COR-L47 (cell line): ENCODE results near the gene PCSK6.
A peak's percentile ranks its signal among the peaks of the same experiment; 100 is the strongest.
"Not testable (repeated sequence)": the region's sequence is repeated elsewhere in the genome, so short reads cannot be mapped to it uniquely, and the experiment has no call there.

ENCODE experiments used
- DNase-seq: peaks from one replicate; lab custom pipeline; 2025; lab: John Stamatoyannopoulos, UW

The PCSK6 gene

GRCh38 chr15:101461097-101461496 lies 28.4 kb downstream of the PCSK6 start:
- DNase-seq, result no peak

- DNase-seq, result no peak
These were observed 29.8 kb downstream of the PCSK6 start for GRCh38 chr15:101459579-101460300.

GRCh38 chr15:101458908-101459578 lies 30.5 kb downstream of the PCSK6 start:
- no peak for DNase-seq

- DNase-seq, result no peak
These were observed 31.2 kb downstream of the PCSK6 start for GRCh38 chr15:101458158-101458900.

- no peak for DNase-seq
These were observed 31.8 kb downstream of the PCSK6 start for GRCh38 chr15:101457696-101458095.

- no peak for DNase-seq
These were observed 33.3 kb downstream of the PCSK6 start for GRCh38 chr15:101456057-101456739.

GRCh38 chr15:101455291-101456025 lies 34.0 kb downstream of the PCSK6 start:
- DNase-seq, result peak; percentile 13

- not testable (repeated sequence) for DNase-seq
These were observed 34.7 kb downstream of the PCSK6 start for GRCh38 chr15:101454781-101455180.

GRCh38 chr15:101454365-101454764 lies 35.1 kb downstream of the PCSK6 start:
- no peak for DNase-seq

- DNase-seq, result no peak
These were observed 36.1 kb downstream of the PCSK6 start for GRCh38 chr15:101453123-101454120.

GRCh38 chr15:101452572-101452971 lies 36.9 kb downstream of the PCSK6 start:
- DNase-seq, result no peak

- no peak for DNase-seq
These were observed 37.7 kb downstream of the PCSK6 start for GRCh38 chr15:101451846-101452245.

- no peak for DNase-seq
These were observed 38.2 kb downstream of the PCSK6 start for GRCh38 chr15:101451266-101451799.

GRCh38 chr15:101450403-101451265 lies 38.9 kb downstream of the PCSK6 start:
- no peak for DNase-seq

- no peak for DNase-seq
These were observed 39.8 kb downstream of the PCSK6 start for GRCh38 chr15:101449471-101450402.

GRCh38 chr15:101448336-101448735 lies 41.2 kb downstream of the PCSK6 start:
- DNase-seq, result no peak

- no peak for DNase-seq
These were observed 41.9 kb downstream of the PCSK6 start for GRCh38 chr15:101447561-101448071.

GRCh38 chr15:101447168-101447533 lies 42.4 kb downstream of the PCSK6 start:
- no peak for DNase-seq
